Measurements from ENCODE around the gene AGMAT.

Gene AGMAT

DNA sequence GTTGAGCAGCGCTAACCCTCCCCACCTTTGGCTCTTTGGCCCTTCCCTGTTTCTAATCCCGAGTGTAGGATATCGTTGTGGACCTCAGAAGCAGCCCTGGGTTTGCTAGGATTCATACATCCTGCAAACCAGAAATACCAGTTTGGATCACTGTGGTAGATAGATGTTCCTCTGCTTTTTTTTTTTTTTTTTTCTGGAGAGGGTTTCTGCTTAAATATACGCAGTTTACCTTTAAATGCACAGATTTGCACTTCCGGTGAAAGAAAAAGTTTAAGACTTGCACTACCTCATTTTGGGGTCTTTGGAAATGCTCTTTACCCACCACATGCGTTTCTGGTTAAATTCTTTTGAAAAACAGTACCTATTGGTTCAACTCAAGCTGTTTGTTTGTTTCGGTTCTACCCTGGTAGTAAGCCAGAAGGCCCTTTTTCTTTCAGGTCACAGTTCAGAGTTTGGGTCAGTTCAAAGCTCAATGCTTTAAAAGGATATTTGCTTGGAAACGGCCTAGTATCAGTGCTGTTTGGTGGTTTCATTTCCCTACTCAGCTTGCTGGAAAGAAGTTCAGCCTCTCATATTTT, 33.3 kb upstream of the AGMAT start:
- H2BK5ac ChIP-seq (ENCODE audit: low read length) = peak overlapping the region; percentile 96
- peak overlapping the region; percentile 75 for H3K4me2 ChIP-seq (ENCODE audit: insufficient read depth, low read length, poor library complexity, severe bottlenecking)
- H3K27me3 ChIP-seq (ENCODE audit: control insufficient read depth in 3 of 3, insufficient read depth in 3 of 3, low read depth in 1 of 3, low read length in 3 of 3) = no peaks in the 10 kb centered on the region
- H3K36me3 ChIP-seq (replicated peaks in 1 of 2; ENCODE audit: control insufficient read depth in 2 of 2, insufficient read depth in 2 of 2, low read length in 2 of 2) = peaks cover 0 to 25% of the 10 kb centered on the region in 2 donors
- H2AFZ ChIP-seq (ENCODE audit: low read length) = peak overlapping the region; percentile 86
- H3K23ac ChIP-seq (ENCODE audit: low read depth, low read length, poor library complexity) = peak overlapping the region; percentile 99
- no peak overlapping the region for H4K8ac ChIP-seq (ENCODE audit: low read depth, low read length)
- peak overlapping the region; percentile 91 for H3K27ac ChIP-seq (replicated peaks; ENCODE audit: low read length)
- peak overlapping the region; percentile 14 for H3K14ac ChIP-seq (ENCODE audit: low read length)
- H2BK120ac ChIP-seq (ENCODE audit: low read depth, low read length) = no peak overlapping the region
- H3K4me1 ChIP-seq (ENCODE audit: control insufficient read depth in 2 of 2, insufficient read depth in 1 of 2, low read depth in 1 of 2, low read length in 2 of 2) = peaks cover 5 to 6% of the 10 kb centered on the region in 2 donors
- H3K4ac ChIP-seq (ENCODE audit: low read length) = peak overlapping the region; percentile 23
- peak overlapping the region; percentile 42 for H2BK15ac ChIP-seq (ENCODE audit: low read length)
- no peak overlapping the region for H4K91ac ChIP-seq (ENCODE audit: low read depth, low read length, poor library complexity)
- H3K79me1 ChIP-seq (ENCODE audit: low read depth, low read length) = peaks cover 3% of the 10 kb centered on the region
- H3K9ac ChIP-seq (ENCODE audit: low read depth, low read length, poor library complexity) = peak overlapping the region; percentile 99
- peak overlapping the region; percentile 86 for H2AK5ac ChIP-seq (ENCODE audit: low read depth, low read length)
- H3K9me3 ChIP-seq (replicated peaks in 1 of 2; ENCODE audit: control insufficient read depth in 2 of 2, insufficient read depth in 1 of 2, low read depth in 1 of 2, low read length in 2 of 2) = no peaks in the 10 kb centered on the region
- H2BK12ac ChIP-seq (ENCODE audit: low read length) = peak overlapping the region; percentile 14
- no CpG with 5 or more reads among the region's 8 CpGs for WGBS, 2 donors (ENCODE audit: extremely low coverage in 2 of 2, insufficient read length in 2 of 2, insufficient replicate concordance in 1 of 2)
- no peak for DNase-seq (ENCODE audit: low spot score)
- peak overlapping the region; percentile 98 to 100 for H3K4me3 ChIP-seq (ENCODE audit: low read length in 2 of 2)
- peak overlapping the region; percentile 97 for H3K18ac ChIP-seq (ENCODE audit: low read length)

- peak within 1 kb of the TSS; percentile 14 for H3K14ac ChIP-seq (ENCODE audit: low read length)
- no peak within 1 kb of the TSS for H2BK120ac ChIP-seq (ENCODE audit: low read depth, low read length)
- peaks cover 5% of the 10 kb centered on the region in 2 donors for H3K4me1 ChIP-seq (ENCODE audit: control insufficient read depth in 2 of 2, insufficient read depth in 1 of 2, low read depth in 1 of 2, low read length in 2 of 2)
- DNase-seq (ENCODE audit: low spot score) = peak; percentile 98
- peak within 1 kb of the TSS; percentile 97 for H3K18ac ChIP-seq (ENCODE audit: low read length)
- H3K4ac ChIP-seq (ENCODE audit: low read length) = peak within 1 kb of the TSS; percentile 91
- peak within 1 kb of the TSS; percentile 96 for H2BK5ac ChIP-seq (ENCODE audit: low read length)
- no peaks in the 10 kb centered on the region for H3K27me3 ChIP-seq (ENCODE audit: control insufficient read depth in 3 of 3, insufficient read depth in 3 of 3, low read depth in 1 of 3, low read length in 3 of 3)
- H3K9me3 ChIP-seq (replicated peaks in 1 of 2; ENCODE audit: control insufficient read depth in 2 of 2, insufficient read depth in 1 of 2, low read depth in 1 of 2, low read length in 2 of 2) = no peaks in the 10 kb centered on the region
- H3K27ac ChIP-seq (replicated peaks; ENCODE audit: low read length) = peak within 1 kb of the TSS; percentile 91
- no peak within 1 kb of the TSS for H4K91ac ChIP-seq (ENCODE audit: low read depth, low read length, poor library complexity)
- H3K4me2 ChIP-seq (ENCODE audit: insufficient read depth, low read length, poor library complexity, severe bottlenecking) = peak within 1 kb of the TSS; percentile 75
- H3K79me1 ChIP-seq (ENCODE audit: low read depth, low read length) = peaks cover 3% of the 10 kb centered on the region
- peak within 1 kb of the TSS; percentile 99 for H3K23ac ChIP-seq (ENCODE audit: low read depth, low read length, poor library complexity)
- H3K9ac ChIP-seq (ENCODE audit: low read depth, low read length, poor library complexity) = peak within 1 kb of the TSS; percentile 99
- peak within 1 kb of the TSS; percentile 86 for H2AK5ac ChIP-seq (ENCODE audit: low read depth, low read length)
- H2BK15ac ChIP-seq (ENCODE audit: low read length) = peak within 1 kb of the TSS; percentile 51
- H2BK12ac ChIP-seq (ENCODE audit: low read length) = peak within 1 kb of the TSS; percentile 14
- peak within 1 kb of the TSS; percentile 86 for H2AFZ ChIP-seq (ENCODE audit: low read length)
- no CpG with 5 or more reads among the region's 86 CpGs for WGBS, 2 donors (ENCODE audit: extremely low coverage in 2 of 2, insufficient read length in 2 of 2, insufficient replicate concordance in 1 of 2)
- H4K8ac ChIP-seq (ENCODE audit: low read depth, low read length) = no peak within 1 kb of the TSS
- peaks cover 0 to 21% of the 10 kb centered on the region in 2 donors for H3K36me3 ChIP-seq (replicated peaks in 1 of 2; ENCODE audit: control insufficient read depth in 2 of 2, insufficient read depth in 2 of 2, low read length in 2 of 2)
- H3K4me3 ChIP-seq (ENCODE audit: low read length in 2 of 2) = peak within 1 kb of the TSS; percentile 98 to 100
Observed at GRCh38 chr1:15617173-15618076, 32.6 kb upstream of the AGMAT start, which contains the start of gene DDI2. Gene DDI2, plus strand, starts transcription at chr1:15617458. Its CDS starts 213 bp downstream, at chr1:15617671.

DNA sequence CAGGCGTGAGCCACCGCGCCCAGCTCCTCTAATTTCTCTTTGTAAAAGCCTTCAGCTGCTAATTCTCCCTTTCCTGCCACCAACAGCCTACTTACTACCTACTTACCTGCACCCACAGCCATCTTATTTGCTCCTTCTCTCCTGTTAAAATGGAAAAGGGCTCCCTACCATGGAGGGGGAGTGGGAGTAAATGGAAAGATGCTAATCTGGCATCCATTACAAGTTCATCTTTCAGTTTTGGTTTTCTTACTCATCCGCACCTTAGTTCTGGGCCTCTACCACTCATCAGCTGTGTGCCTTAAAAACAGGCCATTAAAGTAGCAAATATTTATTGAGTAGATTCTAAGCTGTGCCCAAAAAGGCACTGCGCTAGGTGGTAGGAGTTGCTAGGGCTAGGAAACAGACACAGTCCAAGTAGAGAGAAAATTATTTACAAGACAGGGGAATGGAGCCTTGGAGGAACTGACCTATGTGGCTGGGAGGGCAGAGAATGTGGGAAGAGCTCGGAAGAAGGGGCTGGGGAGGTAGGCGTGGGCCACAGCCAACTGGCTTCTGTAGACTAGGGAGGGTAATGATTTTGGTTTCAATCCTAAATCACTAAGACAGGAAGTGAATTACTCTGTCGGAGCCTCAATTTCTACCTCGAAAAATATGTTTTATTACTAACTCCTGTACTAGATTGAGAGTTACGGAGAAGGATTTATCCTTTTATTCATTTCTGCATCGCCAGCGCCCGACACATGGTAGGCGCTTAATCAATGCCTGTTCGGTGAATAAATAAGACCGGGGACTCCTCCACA, 31.7 kb upstream of the AGMAT start:
- peaks cover 3% of the 10 kb centered on the region for H3K79me1 ChIP-seq (ENCODE audit: low read depth, low read length)
- peaks cover 5% of the 10 kb centered on the region in 2 donors for H3K4me1 ChIP-seq (ENCODE audit: control insufficient read depth in 2 of 2, insufficient read depth in 1 of 2, low read depth in 1 of 2, low read length in 2 of 2)
- no peak overlapping the region for H3K4ac ChIP-seq (ENCODE audit: low read length)
- H2AK5ac ChIP-seq (ENCODE audit: low read depth, low read length) = no peak overlapping the region
- no peak overlapping the region for H2BK15ac ChIP-seq (ENCODE audit: low read length)
- no peak overlapping the region for H3K18ac ChIP-seq (ENCODE audit: low read length)
- no peak overlapping the region for H2BK5ac ChIP-seq (ENCODE audit: low read length)
- peak overlapping the region; percentile 51 for H3K4me2 ChIP-seq (ENCODE audit: insufficient read depth, low read length, poor library complexity, severe bottlenecking)
- WGBS, 2 donors (ENCODE audit: extremely low coverage in 2 of 2, insufficient read length in 2 of 2, insufficient replicate concordance in 1 of 2) = no CpG with 5 or more reads among the region's 16 CpGs
- H3K36me3 ChIP-seq (replicated peaks in 1 of 2; ENCODE audit: control insufficient read depth in 2 of 2, insufficient read depth in 2 of 2, low read length in 2 of 2) = peaks cover 0 to 19% of the 10 kb centered on the region in 2 donors
- no peak overlapping the region for H2BK120ac ChIP-seq (ENCODE audit: low read depth, low read length)
- H3K4me3 ChIP-seq (ENCODE audit: low read length in 2 of 2) = peak overlapping the region; percentile 15 to 98
- no peak overlapping the region for H3K23ac ChIP-seq (ENCODE audit: low read depth, low read length, poor library complexity)
- no peak overlapping the region for H3K14ac ChIP-seq (ENCODE audit: low read length)
- H4K8ac ChIP-seq (ENCODE audit: low read depth, low read length) = no peak overlapping the region
- DNase-seq (ENCODE audit: low spot score) = peak; percentile 37
- H3K27ac ChIP-seq (replicated peaks; ENCODE audit: low read length) = peak overlapping the region; percentile 60
- peak overlapping the region; percentile 86 for H2AFZ ChIP-seq (ENCODE audit: low read length)
- no peak overlapping the region for H4K91ac ChIP-seq (ENCODE audit: low read depth, low read length, poor library complexity)
- H3K9ac ChIP-seq (ENCODE audit: low read depth, low read length, poor library complexity) = no peak overlapping the region
- no peak overlapping the region for H2BK12ac ChIP-seq (ENCODE audit: low read length)
- H3K9me3 ChIP-seq (replicated peaks in 1 of 2; ENCODE audit: control insufficient read depth in 2 of 2, insufficient read depth in 1 of 2, low read depth in 1 of 2, low read length in 2 of 2) = no peaks in the 10 kb centered on the region
- H3K27me3 ChIP-seq (ENCODE audit: control insufficient read depth in 3 of 3, insufficient read depth in 3 of 3, low read depth in 1 of 3, low read length in 3 of 3) = no peaks in the 10 kb centered on the region

All from neuronal stem cell (in vitro differentiated cells).